ENCODE data around the gene BMPR1A. TPM values are rescaled to one million over a fixed set of nuclear protein-coding genes. Genes with fewer than 3 reads are reported as not detected.

Gene BMPR1A
- total RNA-seq, 1 experiment from 2014 or later, result 42.6 TPM

DNA sequence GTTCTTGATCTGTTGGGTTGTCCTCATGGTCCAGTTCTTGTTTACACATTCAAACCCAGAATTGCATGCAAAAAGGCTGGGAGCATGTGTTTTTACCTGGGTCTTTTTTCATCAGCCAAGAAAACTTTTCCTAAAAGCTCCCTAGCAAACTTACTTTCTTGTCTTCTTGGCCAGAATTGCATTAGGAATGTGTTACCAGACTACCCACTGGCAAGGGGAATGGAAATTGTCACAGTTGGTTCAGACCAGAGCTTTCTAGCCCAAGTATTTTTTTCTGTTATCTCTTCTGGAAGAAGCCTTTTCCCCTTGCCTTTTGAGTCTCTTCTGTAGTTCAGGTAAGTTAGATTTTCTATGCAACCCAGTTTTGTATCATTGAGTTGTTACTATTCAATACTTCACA is 77.5 kb downstream of the BMPR1A start:
- Histone ChIP-seq H3K27ac (ENCODE audit: low read depth, low read length) (no peak overlapping the region), H3K79me2 (ENCODE audit: insufficient read depth, low read length) (peaks cover 78% of the 10 kb centered on the region), H3K9me2 (ENCODE audit: insufficient read depth) (no peaks in the 10 kb centered on the region), H3K9ac (ENCODE audit: low read length) (no peak overlapping the region), H3K4me3 (replicated peaks in 1 of 2; ENCODE audit: low read depth in 1 of 2, low read length in 2 of 2) (no peak overlapping the region), H3K36me3 (ENCODE audit: control insufficient read depth in 1 of 2, insufficient read depth in 2 of 2, low read length in 2 of 2) (no peaks in the 10 kb centered on the region), H2AFZ (ENCODE audit: low read depth, low read length, poor library complexity, severe bottlenecking) (no peak overlapping the region), H3K4me1 (ENCODE audit: control insufficient read depth in 1 of 2, insufficient read depth in 2 of 2, low read length in 2 of 2) (peaks cover 0 to 6% of the 10 kb centered on the region in 2 experiments; a peak in 1 of 4 replicates), H3K9me3 (ENCODE audit: control insufficient read depth in 1 of 2, insufficient read depth in 1 of 2, low read depth in 1 of 2, low read length in 2 of 2) (no peaks in the 10 kb centered on the region), H4K20me1 (ENCODE audit: insufficient read depth) (peaks cover 3% of the 10 kb centered on the region; the same call in 1 of the 2 replicates), H3K4me2 (ENCODE audit: low read length) (no peak overlapping the region), H3K27me3 (ENCODE audit: insufficient read depth, low read length) (no peaks in the 10 kb centered on the region)
- no TSS peak for BruUV-seq (replicated peaks)
- CTCF ChIA-PET, result no interaction called here
- TF ChIP-seq, protein P1, sequence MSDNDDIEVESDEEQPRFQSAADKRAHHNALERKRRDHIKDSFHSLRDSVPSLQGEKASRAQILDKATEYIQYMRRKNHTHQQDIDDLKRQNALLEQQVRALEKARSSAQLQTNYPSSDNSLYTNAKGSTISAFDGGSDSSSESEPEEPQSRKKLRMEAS (IDR thresholded peaks at IDR 0.05), result no peak
- TF ChIP-seq FOSL1 (IDR thresholded peaks at IDR 0.05; ENCODE audit: low read depth), result no peak
- TF ChIP-seq POLR2AphosphoS5 (IDR thresholded peaks at IDR 0.05; ENCODE audit: low read depth, low read length), result no peak
- no peak for TF ChIP-seq ZNF274 (IDR thresholded peaks at IDR 0.05; ENCODE audit: low read depth, low read length)
- no peak for TF ChIP-seq EGR1 (IDR thresholded peaks at IDR 0.05; ENCODE audit: low read depth)
- TF ChIP-seq, protein P2, sequence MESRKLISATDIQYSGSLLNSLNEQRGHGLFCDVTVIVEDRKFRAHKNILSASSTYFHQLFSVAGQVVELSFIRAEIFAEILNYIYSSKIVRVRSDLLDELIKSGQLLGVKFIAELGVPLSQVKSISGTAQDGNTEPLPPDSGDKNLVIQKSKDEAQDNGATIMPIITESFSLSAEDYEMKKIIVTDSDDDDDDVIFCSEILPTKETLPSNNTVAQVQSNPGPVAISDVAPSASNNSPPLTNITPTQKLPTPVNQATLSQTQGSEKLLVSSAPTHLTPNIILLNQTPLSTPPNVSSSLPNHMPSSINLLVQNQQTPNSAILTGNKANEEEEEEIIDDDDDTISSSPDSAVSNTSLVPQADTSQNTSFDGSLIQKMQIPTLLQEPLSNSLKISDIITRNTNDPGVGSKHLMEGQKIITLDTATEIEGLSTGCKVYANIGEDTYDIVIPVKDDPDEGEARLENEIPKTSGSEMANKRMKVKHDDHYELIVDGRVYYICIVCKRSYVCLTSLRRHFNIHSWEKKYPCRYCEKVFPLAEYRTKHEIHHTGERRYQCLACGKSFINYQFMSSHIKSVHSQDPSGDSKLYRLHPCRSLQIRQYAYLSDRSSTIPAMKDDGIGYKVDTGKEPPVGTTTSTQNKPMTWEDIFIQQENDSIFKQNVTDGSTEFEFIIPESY (IDR thresholded peaks at IDR 0.05; ENCODE audit: extremely low read depth, insufficient replicate concordance, low read length), result no peak
- TF ChIP-seq ELF1 (IDR thresholded peaks at IDR 0.05; ENCODE audit: borderline replicate concordance, low read depth), result no peak
- TF ChIP-seq ZFX (IDR thresholded peaks at IDR 0.05), result no peak
- TF ChIP-seq EZH2phosphoT487 (IDR thresholded peaks at IDR 0.05; ENCODE audit: borderline replicate concordance), result no peak
- TF ChIP-seq YY1 (IDR thresholded peaks at IDR 0.05; ENCODE audit: extremely low read depth, insufficient replicate concordance, low read depth, low read length), result no peak
- TF ChIP-seq TCF7L2 (IDR thresholded peaks at IDR 0.05; ENCODE audit: borderline replicate concordance, extremely low read depth, insufficient read depth, insufficient read length), result no peak
- no peak for TF ChIP-seq SRF (IDR thresholded peaks at IDR 0.05; ENCODE audit: low read depth)
- TF ChIP-seq CBX3 (IDR thresholded peaks at IDR 0.05; ENCODE audit: low read depth), result no peak
- no peak for TF ChIP-seq JUND (IDR thresholded peaks at IDR 0.05)
- TF ChIP-seq CEBPB (IDR thresholded peaks at IDR 0.05; ENCODE audit: low read depth), result no peak
- TF ChIP-seq SP1 (IDR thresholded peaks at IDR 0.05; ENCODE audit: low read depth), result no peak
- POLR2A ChIA-PET, result no interaction called here
- no peak for DNase-seq (ENCODE audit: low read depth, low spot score)
- intact Hi-C loops (cut with micrococcal nuclease), result no loop called here
- ATAC-seq, result no peak
- RAD21 ChIA-PET (ENCODE audit: low non-redundant PET in 1 of 2, low total read pairs in 2 of 2, uncharacterized antibody in 2 of 2, unreplicated experiment in 2 of 2), result no interaction called here
